Large intestine (tissue), 12 donors: Measurements from ENCODE around the gene RETREG3. TPM values are rescaled to one million over a fixed set of nuclear protein-coding genes. Genes with fewer than 3 reads are reported as not detected.
A peak's percentile ranks its signal among the peaks of the same experiment; 100 is the strongest.

Experiments
- DNase-seq, 2 donors: peaks; one replicate each; pipeline versions ENCODE4 v3.0.0 to v3.0.0-alpha.2; 2013
- H3K27ac ChIP-seq: one replicate; pipeline ENCODE4 v1.5.1; 2013; ENCODE audit warnings: low read length
- H3K27me3 ChIP-seq: 2 replicates; pipeline ENCODE4 v1.6.1; 2013; ENCODE audit warnings: low read length; ENCODE audit not compliant: control insufficient read depth, insufficient read depth
- H3K36me3 ChIP-seq: 2 replicates; pipeline ENCODE4 v1.6.1; 2013; ENCODE audit warnings: low read length; ENCODE audit not compliant: control insufficient read depth, insufficient read depth
- H3K4me1 ChIP-seq: one replicate; pipeline ENCODE4 v1.6.1; 2013; ENCODE audit warnings: low read length; ENCODE audit not compliant: control insufficient read depth, insufficient read depth
- H3K4me3 ChIP-seq: one replicate; pipeline ENCODE4 v1.5.1; 2013; ENCODE audit warnings: low read length
- H3K9me3 ChIP-seq: one replicate; pipeline ENCODE4 v1.6.1; 2013; ENCODE audit warnings: mild to moderate bottlenecking, low read depth, low read length, moderate library complexity; ENCODE audit not compliant: control insufficient read depth
- WGBS: methylation state at CpG from one replicate; pipeline ENCODE4 v1.1.5; 2013; ENCODE audit warnings: low lambda C conversion rate; ENCODE audit not compliant: insufficient coverage; 5-methylcytosine and 5-hydroxymethylcytosine counted together
- long read RNA-seq, 11 donors: transcript quantifications; one replicate each; lab custom pipeline, GENCODE V29; 2026
- polyA plus RNA-seq: library from polyadenylated mRNA; unstranded; fragments of 120-200 nt; gene quantifications from one replicate; pipeline ENCODE4 v1.2.1, GENCODE V29; 2013

RETREG3 gene, protein sequence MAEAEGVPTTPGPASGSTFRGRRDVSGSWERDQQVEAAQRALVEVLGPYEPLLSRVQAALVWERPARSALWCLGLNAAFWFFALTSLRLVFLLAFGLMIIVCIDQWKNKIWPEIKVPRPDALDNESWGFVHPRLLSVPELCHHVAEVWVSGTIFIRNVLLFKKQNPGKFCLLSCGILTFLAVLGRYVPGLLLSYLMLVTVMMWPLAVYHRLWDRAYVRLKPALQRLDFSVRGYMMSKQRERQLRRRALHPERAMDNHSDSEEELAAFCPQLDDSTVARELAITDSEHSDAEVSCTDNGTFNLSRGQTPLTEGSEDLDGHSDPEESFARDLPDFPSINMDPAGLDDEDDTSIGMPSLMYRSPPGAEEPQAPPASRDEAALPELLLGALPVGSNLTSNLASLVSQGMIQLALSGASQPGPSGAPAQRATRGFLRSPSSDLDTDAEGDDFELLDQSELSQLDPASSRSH
- polyA plus RNA-seq = 36.8 TPM
- long read RNA-seq, donor 1, partial matches to known transcripts = 0 of 5 reads
- long read RNA-seq, donor 1, other reads (novel, unspliced or antisense) = 0 of 5 reads
- long read RNA-seq, donor 2, transcript RETREG3-201 (9 exons, 3,759 nt) = major isoform, 6 of 7 reads
- long read RNA-seq, donor 2, partial matches to known transcripts = 0 of 7 reads
- long read RNA-seq, donor 2, other reads (novel, unspliced or antisense) = 0 of 7 reads
- long read RNA-seq, donor 3 = 0 reads
- long read RNA-seq, donor 4 = 0 reads
- long read RNA-seq, donor 5, partial matches to known transcripts = 0 of 5 reads
- long read RNA-seq, donor 5, other reads (novel, unspliced or antisense) = 0 of 5 reads
- long read RNA-seq, donor 6, transcript RETREG3-201 (9 exons, 3,759 nt) = major isoform, 8 of 10 reads
- long read RNA-seq, donor 6, partial matches to known transcripts = 0 of 10 reads
- long read RNA-seq, donor 6, other reads (novel, unspliced or antisense) = 0 of 10 reads
- long read RNA-seq, donor 7, partial matches to known transcripts = 30 of 33 reads
- long read RNA-seq, donor 7, other reads (novel, unspliced or antisense) = 0 of 33 reads
- long read RNA-seq, donor 8, transcript RETREG3-201 (9 exons, 3,759 nt) = major isoform, 7 of 124 reads
- long read RNA-seq, donor 8, partial matches to known transcripts = 94 of 124 reads
- long read RNA-seq, donor 8, other reads (novel, unspliced or antisense) = 22 of 124 reads
- long read RNA-seq, donor 9, partial matches to known transcripts = 0 of 6 reads
- long read RNA-seq, donor 9, other reads (novel, unspliced or antisense) = 0 of 6 reads
- long read RNA-seq, donor 10, transcript RETREG3-201 (9 exons, 3,759 nt) = major isoform, 8 of 76 reads
- long read RNA-seq, donor 10, partial matches to known transcripts = 47 of 76 reads
- long read RNA-seq, donor 10, other reads (novel, unspliced or antisense) = 19 of 76 reads
- long read RNA-seq, donor 11, partial matches to known transcripts = 0 of 1 reads
- long read RNA-seq, donor 11, other reads (novel, unspliced or antisense) = 0 of 1 reads

- Histone ChIP-seq H3K4me1 (peaks cover 12% of the 10 kb centered on the region), H3K36me3 (peaks cover 29% of the 10 kb centered on the region), H3K9me3 (no peaks in the 10 kb centered on the region), H3K27me3 (no peaks in the 10 kb centered on the region), H3K4me3 (peak within 1 kb of the TSS; percentile 90), H3K27ac (peak within 1 kb of the TSS; percentile 97)
- no CpG with 5 or more reads among the region's 66 CpGs for WGBS
- peak; percentile 100 for DNase-seq
These were observed at the start of gene RETREG3, which contains the start of gene TUBG1 for GRCh38 chr17:42609182-42609813. RETREG3 (minus strand) TSS chr17:42609374; CDS start chr17:42609324, 50 bp downstream. TUBG1 (plus strand) TSS chr17:42609683; CDS start chr17:42609738, 55 bp downstream.

DNA sequence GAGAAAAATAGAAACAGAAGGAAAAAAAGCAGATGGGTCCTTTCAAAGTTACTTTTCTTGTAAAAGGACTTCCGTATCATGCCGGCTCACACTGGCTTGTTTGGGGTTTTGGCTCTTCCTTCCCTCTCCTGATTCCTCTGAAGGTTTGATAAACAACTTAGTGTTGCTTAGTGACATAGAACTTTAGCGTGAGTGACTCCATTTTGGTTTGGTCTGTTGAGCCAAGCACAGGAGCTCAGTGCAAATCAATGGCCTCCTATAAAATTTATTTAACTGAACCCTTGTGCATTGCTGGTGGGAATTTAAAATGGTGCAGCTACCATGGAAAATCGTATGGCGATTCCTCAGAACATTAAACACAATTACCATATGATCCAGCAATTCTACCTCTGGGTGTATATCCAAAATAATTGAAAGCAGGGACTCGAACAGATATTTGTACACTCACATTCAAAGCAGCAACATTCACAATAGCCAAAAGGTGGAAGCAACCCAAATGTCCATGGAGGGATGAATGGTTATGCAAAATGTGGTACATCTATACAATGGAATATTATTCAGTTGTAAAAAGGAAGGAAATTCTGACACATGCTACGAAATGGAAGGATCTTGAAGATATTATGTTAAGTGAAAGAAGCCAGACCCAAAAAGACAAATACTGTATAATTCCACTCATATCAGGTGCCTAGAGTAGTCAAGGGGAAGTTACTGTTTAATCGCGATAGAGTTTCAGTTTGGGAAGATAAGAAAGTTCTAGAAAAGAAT lies 48.8 kb upstream of the RETREG3 start:
- Histone ChIP-seq H3K27ac (no peak overlapping the region), H3K27me3 (peaks cover 5% of the 10 kb centered on the region), H3K9me3 (no peaks in the 10 kb centered on the region), H3K36me3 (peaks cover 3% of the 10 kb centered on the region), H3K4me3 (no peak overlapping the region), H3K4me1 (peaks cover 18% of the 10 kb centered on the region)
- DNase-seq = no peak
- 100% methylated on average over 1 of the region's 9 CpGs for WGBS

DNA sequence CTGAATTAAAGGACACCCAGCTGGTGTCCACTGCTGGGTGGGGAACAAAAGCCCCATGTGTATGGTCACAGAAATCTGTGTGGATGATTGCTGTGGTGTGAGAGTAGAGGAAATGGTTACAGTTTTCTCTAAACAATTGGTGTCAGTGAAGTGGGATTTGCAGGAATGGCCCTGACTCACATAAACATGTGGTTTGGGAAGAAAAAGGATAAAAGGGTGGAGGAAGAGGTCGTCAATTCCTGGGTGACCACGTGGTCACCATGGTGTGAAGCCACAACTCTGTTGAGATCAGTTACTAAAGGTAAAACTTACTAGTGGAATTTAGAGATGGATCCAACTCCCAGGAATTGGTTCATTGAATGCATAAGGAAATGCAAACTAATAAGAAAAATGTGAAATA lies 46.4 kb upstream of the RETREG3 start:
- peaks cover 5% of the 10 kb centered on the region for H3K27me3 ChIP-seq
- H3K4me1 ChIP-seq = peaks cover 15% of the 10 kb centered on the region
- H3K27ac ChIP-seq = no peak overlapping the region
- no peaks in the 10 kb centered on the region for H3K9me3 ChIP-seq
- H3K4me3 ChIP-seq = no peak overlapping the region
- DNase-seq = no peak
- no peaks in the 10 kb centered on the region for H3K36me3 ChIP-seq
- no CpG with 5 or more reads among the region's 2 CpGs for WGBS

DNA sequence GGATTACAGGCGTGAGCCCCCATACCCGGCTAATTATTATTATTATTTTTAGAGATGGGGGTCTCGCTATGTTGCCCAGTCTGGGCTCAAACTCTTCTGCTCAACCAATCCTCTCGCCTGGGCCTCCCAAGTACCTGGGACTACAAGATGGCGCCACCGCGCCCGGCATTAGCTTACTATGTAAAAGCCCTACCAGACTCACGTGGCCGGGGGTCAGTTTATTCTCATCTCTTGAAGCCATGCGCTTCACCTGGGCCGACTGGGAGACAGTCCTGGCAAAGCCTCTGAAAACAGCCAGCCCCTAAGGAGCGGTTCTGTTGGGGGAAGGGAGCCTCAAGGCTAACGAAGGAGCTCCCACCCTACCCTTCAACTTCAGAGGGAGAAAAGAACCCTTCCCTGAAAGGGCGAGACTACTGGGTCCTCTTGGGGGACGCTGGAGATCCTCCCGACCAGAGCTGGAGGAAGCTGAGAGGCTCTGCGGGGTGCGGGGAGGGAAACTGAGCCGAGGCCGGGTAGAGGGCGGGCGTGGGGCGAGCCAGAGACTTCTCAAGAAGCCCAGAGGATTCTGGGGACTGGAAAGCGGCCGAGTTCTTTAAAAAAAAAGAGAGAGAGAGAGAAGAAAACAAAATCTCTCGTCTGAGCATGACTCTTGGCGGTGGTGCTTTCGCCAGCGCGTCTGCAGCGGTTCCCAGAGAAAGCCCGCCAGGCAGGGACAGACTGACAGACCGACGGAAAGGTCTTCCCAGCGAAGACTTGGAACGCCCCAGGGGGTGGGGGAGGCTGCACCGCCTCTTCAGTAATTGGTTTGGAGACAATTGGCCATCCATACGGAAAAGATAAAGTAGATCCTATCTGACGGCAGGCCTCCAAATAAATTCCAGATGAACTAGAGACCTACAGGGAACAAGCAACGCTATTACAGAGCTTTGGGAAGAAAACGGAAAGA lies 44.3 kb upstream of the RETREG3 start:
- H3K36me3 ChIP-seq = no peaks in the 10 kb centered on the region
- no peaks in the 10 kb centered on the region for H3K9me3 ChIP-seq
- H3K4me1 ChIP-seq = peaks cover 5% of the 10 kb centered on the region
- H3K27me3 ChIP-seq = peaks cover 5% of the 10 kb centered on the region
- WGBS = 8% methylated on average over 2 of the region's 42 CpGs
- H3K4me3 ChIP-seq = peak overlapping the region; percentile 26
- peak; percentile 53 to 54 for DNase-seq
- H3K27ac ChIP-seq = peak overlapping the region; percentile 36

- Histone ChIP-seq H3K9me3 (no peaks in the 10 kb centered on the region), H3K27ac (no peak overlapping the region), H3K36me3 (no peaks in the 10 kb centered on the region), H3K4me3 (no peak overlapping the region), H3K4me1 (peaks cover 5% of the 10 kb centered on the region), H3K27me3 (peaks cover 5% of the 10 kb centered on the region)
- no peak for DNase-seq
- no CpG with 5 or more reads among the region's 4 CpGs for WGBS
These were observed 42.2 kb upstream of the RETREG3 start for GRCh38 chr17:42651392-42651791.

DNA sequence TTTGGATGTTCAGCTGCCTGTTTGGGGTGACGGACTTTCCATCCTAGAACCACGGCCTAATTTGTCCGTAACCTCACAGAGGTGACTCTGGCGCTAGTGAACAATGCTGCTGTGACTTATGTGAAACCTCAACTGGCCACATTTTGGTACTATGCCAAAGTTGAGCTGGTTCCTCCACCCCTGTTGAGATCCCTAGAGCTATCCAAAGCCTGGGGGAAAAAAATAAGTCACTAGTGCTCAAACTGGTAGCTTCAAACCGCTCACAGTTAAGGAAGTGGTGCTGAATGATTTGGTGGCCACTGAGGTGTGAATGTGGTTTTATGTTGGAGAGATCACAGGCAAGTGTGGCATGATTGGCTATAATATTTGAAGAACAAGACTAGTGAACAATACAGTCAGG lies 38.6 kb upstream of the RETREG3 start:
- no peaks in the 10 kb centered on the region for H3K27me3 ChIP-seq
- no CpG with 5 or more reads among the region's 5 CpGs for WGBS
- no peaks in the 10 kb centered on the region for H3K9me3 ChIP-seq
- no peak for DNase-seq
- H3K27ac ChIP-seq = no peak overlapping the region
- no peak overlapping the region for H3K4me3 ChIP-seq
- no peaks in the 10 kb centered on the region for H3K4me1 ChIP-seq
- H3K36me3 ChIP-seq = no peaks in the 10 kb centered on the region

DNA sequence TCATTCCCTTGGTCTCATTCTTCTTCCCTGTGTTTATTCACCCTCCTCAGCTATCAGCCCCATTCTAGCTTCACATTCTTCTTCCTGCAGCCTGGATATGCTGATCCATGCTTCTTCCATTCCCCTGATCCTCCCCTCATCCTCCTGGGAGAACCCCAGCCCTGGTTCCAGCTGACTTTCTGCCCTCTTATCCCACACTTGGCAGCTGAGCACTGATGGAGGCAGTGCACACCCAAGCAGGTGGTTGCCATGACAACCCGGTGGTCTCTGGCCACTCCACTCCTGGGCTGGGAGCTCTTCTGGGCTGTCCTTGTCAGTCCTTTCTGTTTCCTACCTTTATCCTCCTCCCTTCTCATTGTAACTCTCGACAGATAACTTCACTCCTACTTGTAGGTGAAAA lies 33.2 kb upstream of the RETREG3 start:
- no peak for DNase-seq
- no CpG with 5 or more reads among the region's 2 CpGs for WGBS

GRCh38 chr17:42640121-42640520 lies 30.9 kb upstream of the RETREG3 start:
- Histone ChIP-seq H3K27me3 (peaks cover 4% of the 10 kb centered on the region), H3K9me3 (no peaks in the 10 kb centered on the region), H3K36me3 (no peaks in the 10 kb centered on the region), H3K27ac (no peak overlapping the region), H3K4me1 (no peaks in the 10 kb centered on the region), H3K4me3 (no peak overlapping the region)
- no CpG with 5 or more reads among the region's 4 CpGs for WGBS
- DNase-seq = no peak

More for the DNA sequence above, 33.2 kb upstream of the RETREG3 start:
- Histone ChIP-seq H3K36me3 (no peaks in the 10 kb centered on the region), H3K9me3 (no peaks in the 10 kb centered on the region), H3K27ac (no peak overlapping the region), H3K4me3 (no peak overlapping the region), H3K27me3 (peaks cover 4% of the 10 kb centered on the region), H3K4me1 (no peaks in the 10 kb centered on the region)
